Smooth muscle cell (in vitro differentiated cells): ENCODE data around the gene BET1L. TPM values are rescaled to one million over a fixed set of nuclear protein-coding genes. Genes with fewer than 3 reads are reported as not detected.
A peak's percentile ranks its signal among the peaks of the same experiment; 100 is the strongest.

Experiments
- DNase-seq: peaks from one replicate; lab custom pipeline; 2025; ENCODE audit not compliant: unreplicated experiment; lab: John Stamatoyannopoulos, UW
- H2AFZ ChIP-seq: fragments of 200-600 bp; sonication (generic); 2 replicates; pipeline ENCODE4 v1.6.0; 2016; ENCODE audit warnings: antibody characterized with exemption, low read depth, mild to moderate bottlenecking
- H3F3A ChIP-seq: fragments of 200-600 bp; sonication (generic); 2 replicates; pipeline ENCODE4 v1.6.0; 2017; ENCODE audit warnings: antibody characterized with exemption, low read depth
- H3K27ac ChIP-seq: fragments of 200-600 bp; sonication (generic); 2 replicates; pipeline ENCODE4 v1.5.1; 2016; ENCODE audit warnings: low read depth, mild to moderate bottlenecking
- H3K27me3 ChIP-seq: fragments of 200-600 bp; sonication (generic); 2 replicates; pipeline ENCODE4 v1.6.1; 2016; ENCODE audit warnings: low read depth, mild to moderate bottlenecking
- H3K36me3 ChIP-seq: fragments of 200-600 bp; sonication (generic); 2 replicates; pipeline ENCODE4 v1.5.1; 2016; ENCODE audit warnings: low read depth
- H3K4me1 ChIP-seq: fragments of 200-600 bp; sonication (generic); 2 replicates; pipeline ENCODE4 v1.5.1; 2016; ENCODE audit warnings: low read depth
- H3K4me2 ChIP-seq: fragments of 200-600 bp; sonication (generic); 2 replicates; pipeline ENCODE4 v1.6.0; 2016; ENCODE audit warnings: mild to moderate bottlenecking
- H3K4me3 ChIP-seq: fragments of 200-600 bp; sonication (generic); 2 replicates; pipeline ENCODE4 v1.5.1; 2016; ENCODE audit warnings: mild to moderate bottlenecking
- H3K79me2 ChIP-seq: fragments of 200-600 bp; sonication (generic); 2 replicates; pipeline ENCODE4 v1.6.0; 2016; ENCODE audit warnings: low read depth, mild to moderate bottlenecking
- H3K9ac ChIP-seq: fragments of 200-600 bp; sonication (generic); 2 replicates; pipeline ENCODE4 v1.6.0; 2016; ENCODE audit warnings: low read depth
- H3K9me3 ChIP-seq: fragments of 200-600 bp; sonication (generic); replicated peaks from 2 replicates; pipeline ENCODE4 v1.5.1; 2016; ENCODE audit warnings: low read depth
- H4K20me1 ChIP-seq: fragments of 200-600 bp; sonication (generic); 2 replicates; pipeline ENCODE4 v1.6.0; 2016; ENCODE audit warnings: low read depth
- CTCF ChIP-seq: fragments of 200-600 bp; sonication (generic); IDR thresholded peaks from 2 replicates; pipeline ENCODE4 v1.5.1; 2017; ENCODE audit warnings: borderline replicate concordance, mild to moderate bottlenecking, antibody characterized with exemption; ENCODE audit not compliant: insufficient read depth, poor library complexity, severe bottlenecking
- WGBS: methylation state at CpG from one replicate; pipeline ENCODE4 v1.1.7; 2016; ENCODE audit warnings: low lambda C conversion rate; 5-methylcytosine and 5-hydroxymethylcytosine counted together
- polyA plus RNA-seq: library from polyadenylated mRNA; unstranded; fragments of >200 nt; fragmentation: Nextera tagmentation; extraction: Ambion mirVana; gene quantifications from 2 replicates; pipeline ENCODE4 v1.2.1, GENCODE V29; 2016
- total RNA-seq: library from RNA; depleted of rRNA; stranded (reverse); fragments of >200 nt; gene quantifications from 2 replicates; pipeline ENCODE4 v1.2.3, GENCODE V29; 2014

BET1L gene
- total and polyA plus RNA-seq, 2 experiments from 2014 or later: 40.5 to 97.4 TPM

- Histone ChIP-seq H3K4me3 (peak overlapping the region; percentile 94), H3K9me3 (no peaks in the 10 kb centered on the region), H3K4me2 (peak overlapping the region; percentile 96), H3K9ac (peak overlapping the region; percentile 95), H3K4me1 (peaks cover 17% of the 10 kb centered on the region), H2AFZ (no peak overlapping the region), H3K27ac (peak overlapping the region; percentile 99), H3K36me3 (no peaks in the 10 kb centered on the region), H3K27me3 (no peaks in the 10 kb centered on the region), H4K20me1 (peaks cover 78% of the 10 kb centered on the region), H3F3A (peaks cover 8% of the 10 kb centered on the region), H3K79me2 (peaks cover 79% of the 10 kb centered on the region)
- 13% methylated on average over 36 of the region's 39 CpGs for WGBS
- no peak for TF ChIP-seq CTCF
- DNase-seq: no peak
Measured at GRCh38 chr11:206526-207207, 532 bp downstream of the BET1L start.

GRCh38 chr11:206002-206384 is 1.2 kb downstream of the BET1L start:
- Histone ChIP-seq H3K4me1 (peaks cover 17% of the 10 kb centered on the region), H4K20me1 (peaks cover 75% of the 10 kb centered on the region), H3K9me3 (no peaks in the 10 kb centered on the region), H3K36me3 (no peaks in the 10 kb centered on the region), H3K4me3 (peak overlapping the region; percentile 94), H3K4me2 (peak overlapping the region; percentile 96), H3K9ac (peak overlapping the region; percentile 95), H3K79me2 (peaks cover 72% of the 10 kb centered on the region), H3K27ac (peak overlapping the region; percentile 99), H3K27me3 (no peaks in the 10 kb centered on the region), H2AFZ (no peak overlapping the region), H3F3A (peaks cover 8% of the 10 kb centered on the region)
- 98% methylated on average over 7 of the region's 7 CpGs for WGBS
- DNase-seq: no peak
- no peak for TF ChIP-seq CTCF

GRCh38 chr11:205221-206001 is 1.8 kb downstream of the BET1L start:
- Histone ChIP-seq H3K4me1 (peaks cover 17% of the 10 kb centered on the region), H3F3A (peaks cover 8% of the 10 kb centered on the region), H3K36me3 (no peaks in the 10 kb centered on the region), H3K4me3 (peak overlapping the region; percentile 94), H4K20me1 (peaks cover 74% of the 10 kb centered on the region), H3K79me2 (peaks cover 67% of the 10 kb centered on the region), H3K9me3 (no peaks in the 10 kb centered on the region), H3K9ac (peak overlapping the region; percentile 95), H2AFZ (no peak overlapping the region), H3K4me2 (peak overlapping the region; percentile 96), H3K27ac (no peak overlapping the region), H3K27me3 (no peaks in the 10 kb centered on the region)
- no peak for TF ChIP-seq CTCF
- 94% methylated on average over 16 of the region's 16 CpGs for WGBS
- DNase-seq: no peak
